Endothelial cell of umbilical vein (primary cell): ENCODE data around the gene RNFT2. TPM values are rescaled to one million over a fixed set of nuclear protein-coding genes. Genes with fewer than 3 reads are reported as not detected.

Source experiments
- BruUV-seq: library from RNA; stranded (reverse); fragments of 400-500 nt; replicated peaks from 2 replicates; lab custom pipeline; 2021; lab: Mats Ljungman, UMichigan
- CTCF ChIA-PET: fragments of 300-600, 350-600 bp; sonication (Branson Sonifier 250); formaldehyde crosslinking; loops from one replicate; lab custom pipeline; 2021; ENCODE audit warnings: antibody characterized with exemption, inconsistent platforms; lab: Charles Lee
- POLR2A ChIA-PET: fragments of 300-600, 350-600 bp; sonication (Branson Sonifier 250); formaldehyde crosslinking; loops from one replicate; lab custom pipeline; 2021; ENCODE audit warnings: antibody characterized with exemption, inconsistent platforms; lab: Charles Lee
- DNase-seq: peaks from one replicate; pipeline ENCODE4 v3.0.0-alpha.2; 2011; ENCODE audit warnings: low read depth, low spot score
- FAIRE-seq: peaks from 2 replicates; lab custom pipeline; 2011; peaks lifted over from hg19 to GRCh38; lab: Jason Lieb, UNC
- H2AFZ ChIP-seq: 2 replicates; pipeline ENCODE4 v1.6.0; 2012; ENCODE audit warnings: low read depth, low read length, control low read depth, inconsistent platforms
- H3K27ac ChIP-seq: 2 replicates; pipeline ENCODE4 v1.5.1; 2011; ENCODE audit warnings: low read depth, mild to moderate bottlenecking, control low read depth, low read length, moderate library complexity; ENCODE audit not compliant: insufficient read depth
- H3K27me3 ChIP-seq, 2 experiments: 2 replicates each; pipeline versions ENCODE4 v1.6.0 to v1.6.1; 2011; ENCODE audit warnings: low read length in 2 of 2, mixed read lengths in 1 of 2; ENCODE audit not compliant: control insufficient read depth in 2 of 2, insufficient read depth in 2 of 2
- H3K36me3 ChIP-seq, 2 experiments: 2 replicates in 1 of 2; 3 replicates in 1 of 2; pipeline ENCODE4 v1.5.1; 2011; ENCODE audit warnings: low read length in 2 of 2, mild to moderate bottlenecking in 1 of 2, moderate library complexity in 1 of 2; ENCODE audit not compliant: control insufficient read depth in 2 of 2, insufficient read depth in 2 of 2; ENCODE audit errors: extremely low read depth in 1 of 2
- H3K4me1 ChIP-seq: 3 replicates; pipeline ENCODE4 v1.5.1; 2011; ENCODE audit warnings: mild to moderate bottlenecking, low read length; ENCODE audit not compliant: control insufficient read depth, insufficient read depth; ENCODE audit errors: extremely low read depth
- H3K4me2 ChIP-seq: 2 replicates; pipeline ENCODE4 v1.6.1; 2011; ENCODE audit warnings: low read length, control low read depth, mixed read lengths; ENCODE audit not compliant: insufficient read depth
- H3K4me3 ChIP-seq, 3 experiments: fragments of 200-600 bp in 1 of 3; sonication (generic), shearing (Covaris generic) in 1 of 3; replicated peaks in 1 of 3; 2 replicates each; pipeline ENCODE4 v1.5.1; 2011 to 2016; ENCODE audit warnings: control low read depth in 3 of 3, low read length in 3 of 3, mild to moderate bottlenecking in 2 of 3, inconsistent platforms in 1 of 3, low read depth in 1 of 3, moderate library complexity in 1 of 3; ENCODE audit not compliant: insufficient read depth in 1 of 3
- H3K79me2 ChIP-seq: 2 replicates; pipeline ENCODE4 v1.6.0; 2012; ENCODE audit warnings: low read length, inconsistent platforms; ENCODE audit not compliant: control insufficient read depth, insufficient read depth
- H3K9ac ChIP-seq: replicated peaks from 2 replicates; pipeline ENCODE3; 2011; ENCODE audit warnings: low read length, control low read depth; ENCODE audit not compliant: insufficient read depth; ENCODE audit errors: extremely low read depth
- H3K9me1 ChIP-seq: replicated peaks from 3 replicates; pipeline ENCODE4 v1.6.0; 2011; ENCODE audit warnings: mild to moderate bottlenecking, low read length; ENCODE audit not compliant: control insufficient read depth, insufficient read depth; ENCODE audit errors: extremely low read depth
- H3K9me3 ChIP-seq: replicated peaks from 2 replicates; pipeline ENCODE4 v1.5.1; 2012; ENCODE audit warnings: low read length, inconsistent platforms; ENCODE audit not compliant: control insufficient read depth, insufficient read depth
- H4K20me1 ChIP-seq: replicated peaks from 2 replicates; pipeline ENCODE3; 2011; ENCODE audit warnings: mild to moderate bottlenecking, low read length; ENCODE audit not compliant: control insufficient read depth, insufficient read depth; ENCODE audit errors: extremely low read depth
- EZH2 ChIP-seq: IDR thresholded peaks from 2 replicates; pipeline ENCODE4 v1.6.1; 2012; ENCODE audit warnings: borderline replicate concordance, low read depth, mild to moderate bottlenecking, moderate library complexity, low read length, inconsistent platforms; ENCODE audit not compliant: severe bottlenecking
- FOS ChIP-seq: IDR thresholded peaks from 2 replicates; pipeline ENCODE4 v1.6.1; 2011; ENCODE audit warnings: mild to moderate bottlenecking, low read length, moderate library complexity, borderline replicate concordance; ENCODE audit not compliant: insufficient read depth
- GATA2 ChIP-seq: IDR thresholded peaks from 2 replicates; pipeline ENCODE4 v1.7.0; 2011; ENCODE audit warnings: low read depth, mild to moderate bottlenecking, moderate library complexity, mixed read lengths, low read length; ENCODE audit not compliant: insufficient read length, insufficient read depth
- JUN ChIP-seq: IDR thresholded peaks from 2 replicates; pipeline ENCODE4 v1.6.1; 2011; ENCODE audit warnings: borderline replicate concordance, low read depth; ENCODE audit not compliant: insufficient read length, insufficient read depth
- MYC ChIP-seq: IDR thresholded peaks from one replicate; pipeline ENCODE4 v1.6.1; 2011; ENCODE audit warnings: mild to moderate bottlenecking, low read depth, low read length
- POLR2A ChIP-seq: IDR thresholded peaks from 2 replicates; pipeline ENCODE4 v1.6.1; 2012; ENCODE audit warnings: low read depth, mild to moderate bottlenecking, control low read depth, low read length
- POLR2AphosphoS5 ChIP-seq: IDR thresholded peaks from 2 replicates; pipeline ENCODE4 v1.6.1; 2012; ENCODE audit warnings: low read depth, mild to moderate bottlenecking, control low read depth, low read length, moderate library complexity; ENCODE audit not compliant: insufficient read depth
- dilution Hi-C: fragments of 300-500 bp; cut with MboI; formaldehyde crosslinking; loops from one replicate; pipeline ENCODE4 v1.15.0; 2019; ENCODE audit warnings: low sequenced_read_pairs; ENCODE audit not compliant: extremely low pct_ligation_motif_present
- intact Hi-C: fragments of 100-400 bp; cut with micrococcal nuclease; formaldehyde crosslinking; loops from one replicate; pipeline ENCODE4 v1.10.0; 2022
- polyA plus RNA-seq, 4 experiments: library from polyadenylated mRNA; depleted of rRNA in 3 of 4; stranded (reverse) in 3 of 4; unstranded in 1 of 4; fragments of >200 nt; gene quantifications; 2 replicates each; pipeline versions ENCODE4 v1.2.1 to v1.2.3, GENCODE V29; 2011 to 2012; ENCODE audit warnings: missing spikeins in 1 of 4
- total RNA-seq: library from RNA; stranded (reverse); gene quantifications from 2 replicates; pipeline ENCODE4 v1.2.3, GENCODE V29; 2021
- TF ChIP-seq, protein P1 (sequence below), 2 donors: IDR thresholded peaks; 1 replicate in 1 of 2; 2 replicates in 1 of 2; pipeline ENCODE4 v1.5.1; 2011; ENCODE audit warnings: low read length in 2 of 2, mild to moderate bottlenecking in 2 of 2, moderate library complexity in 2 of 2, control low read depth in 1 of 2, inconsistent platforms in 1 of 2, low read depth in 1 of 2; ENCODE audit not compliant: insufficient read depth in 1 of 2; ENCODE audit errors: extremely low read depth in 1 of 2
- TF ChIP-seq, protein P2 (sequence below): IDR thresholded peaks from 2 replicates; pipeline ENCODE4 v1.6.1; 2011; ENCODE audit not compliant: insufficient read depth, insufficient read length

Gene RNFT2
- total and polyA plus RNA-seq, 2 donors (not counting 3 experiments of a cell fraction or from before 2014, with no cell fraction given), result 1.4 to 6.6 TPM

DNA sequence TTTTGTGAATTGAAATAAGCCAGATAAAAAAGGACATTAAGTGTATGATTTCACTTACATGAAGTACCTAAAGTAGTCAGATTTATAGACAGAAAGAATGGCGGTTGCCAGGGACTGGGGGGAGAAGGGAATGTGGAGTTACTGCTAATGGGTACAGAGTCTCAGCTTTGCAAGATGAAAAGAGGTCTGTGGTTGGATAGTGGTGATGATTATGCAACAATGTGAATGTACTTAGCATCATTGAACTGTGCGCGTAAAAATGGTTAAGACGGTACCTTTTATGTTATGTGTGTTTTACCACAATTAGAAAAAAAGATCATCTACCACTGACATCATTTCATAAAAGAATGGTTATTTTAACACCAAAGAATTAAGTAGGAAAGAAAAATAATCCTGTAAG is 35.9 kb downstream of the RNFT2 start:
- no peaks in the 10 kb centered on the region for H3K9me1 ChIP-seq
- H3K36me3 ChIP-seq, result no peaks in the 10 kb centered on the region
- no TSS peak for BruUV-seq
- H3K4me2 ChIP-seq, result no peak overlapping the region
- no peak for FAIRE-seq
- TF ChIP-seq JUN, result no peak
- H3K4me3 ChIP-seq, result no peak overlapping the region
- CTCF ChIA-PET, result no interaction called here
- H2AFZ ChIP-seq, result no peak overlapping the region
- H4K20me1 ChIP-seq, result no peaks in the 10 kb centered on the region
- H3K9ac ChIP-seq, result no peak overlapping the region
- H3K27me3 ChIP-seq, result no peaks in the 10 kb centered on the region
- no peaks in the 10 kb centered on the region for H3K79me2 ChIP-seq
- no peaks in the 10 kb centered on the region for H3K9me3 ChIP-seq
- POLR2A ChIA-PET, result no interaction called here
- dilution Hi-C loops, result no loop called here
- no peak for DNase-seq
- no peak overlapping the region for H3K27ac ChIP-seq
- intact Hi-C loops, result loop anchor here (5.0 kb wide), 1 partner anchor 108 kb away; the partner anchor contains the start of gene HRK
- H3K4me1 ChIP-seq, result peaks cover 18% of the 10 kb centered on the region

DNA sequence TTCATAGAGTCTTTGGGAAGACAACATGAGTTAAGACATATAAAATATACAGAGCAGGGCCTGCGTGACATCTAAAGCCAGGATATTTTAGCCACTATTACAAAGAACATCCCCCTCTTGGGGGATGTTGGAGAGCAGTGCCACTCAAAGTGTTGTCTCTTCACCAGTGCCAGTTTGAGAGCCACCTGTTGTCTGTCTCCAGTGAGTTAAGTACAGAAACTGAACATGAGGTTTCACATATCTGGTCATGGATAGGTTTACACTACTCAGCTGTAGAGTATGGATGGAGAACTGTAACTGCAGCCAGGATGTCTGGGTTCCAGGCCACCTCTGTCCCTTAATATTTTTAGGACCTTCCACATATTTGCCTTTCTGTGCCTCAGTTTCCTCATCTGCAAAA is 39.1 kb downstream of the RNFT2 start:
- Histone ChIP-seq H3K4me2 (no peak overlapping the region), H3K9me1 (no peaks in the 10 kb centered on the region), H4K20me1 (no peaks in the 10 kb centered on the region), H3K36me3 (no peaks in the 10 kb centered on the region), H3K27ac (no peak overlapping the region), H3K4me1 (peaks cover 11% of the 10 kb centered on the region), H3K9me3 (no peaks in the 10 kb centered on the region), H2AFZ (no peak overlapping the region), H3K79me2 (no peaks in the 10 kb centered on the region), H3K27me3 (no peaks in the 10 kb centered on the region), H3K4me3 (no peak overlapping the region), H3K9ac (no peak overlapping the region)
- FAIRE-seq, result no peak
- dilution Hi-C loops, result no loop called here
- intact Hi-C loops, result no loop called here
- ChIA-PET CTCF (no interaction called here), POLR2A (no interaction called here)
- TF ChIP-seq EZH2 (no peak), FOS (no peak), POLR2AphosphoS5 (no peak), GATA2 (no peak), POLR2A (no peak), JUN (no peak), MYC (no peak)
- TF ChIP-seq, protein P1, sequence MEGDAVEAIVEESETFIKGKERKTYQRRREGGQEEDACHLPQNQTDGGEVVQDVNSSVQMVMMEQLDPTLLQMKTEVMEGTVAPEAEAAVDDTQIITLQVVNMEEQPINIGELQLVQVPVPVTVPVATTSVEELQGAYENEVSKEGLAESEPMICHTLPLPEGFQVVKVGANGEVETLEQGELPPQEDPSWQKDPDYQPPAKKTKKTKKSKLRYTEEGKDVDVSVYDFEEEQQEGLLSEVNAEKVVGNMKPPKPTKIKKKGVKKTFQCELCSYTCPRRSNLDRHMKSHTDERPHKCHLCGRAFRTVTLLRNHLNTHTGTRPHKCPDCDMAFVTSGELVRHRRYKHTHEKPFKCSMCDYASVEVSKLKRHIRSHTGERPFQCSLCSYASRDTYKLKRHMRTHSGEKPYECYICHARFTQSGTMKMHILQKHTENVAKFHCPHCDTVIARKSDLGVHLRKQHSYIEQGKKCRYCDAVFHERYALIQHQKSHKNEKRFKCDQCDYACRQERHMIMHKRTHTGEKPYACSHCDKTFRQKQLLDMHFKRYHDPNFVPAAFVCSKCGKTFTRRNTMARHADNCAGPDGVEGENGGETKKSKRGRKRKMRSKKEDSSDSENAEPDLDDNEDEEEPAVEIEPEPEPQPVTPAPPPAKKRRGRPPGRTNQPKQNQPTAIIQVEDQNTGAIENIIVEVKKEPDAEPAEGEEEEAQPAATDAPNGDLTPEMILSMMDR (IDR thresholded peaks at IDR 0.05; ENCODE audit: extremely low read depth in 1 of 2, insufficient read depth in 1 of 2, low read depth in 1 of 2, low read length in 2 of 2), result no peak
- TF ChIP-seq, protein P2, sequence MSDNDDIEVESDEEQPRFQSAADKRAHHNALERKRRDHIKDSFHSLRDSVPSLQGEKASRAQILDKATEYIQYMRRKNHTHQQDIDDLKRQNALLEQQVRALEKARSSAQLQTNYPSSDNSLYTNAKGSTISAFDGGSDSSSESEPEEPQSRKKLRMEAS, result no peak
- BruUV-seq, result no TSS peak
- DNase-seq, result no peak
